ENCODE data around the gene PHF21A. TPM values are rescaled to one million over a fixed set of nuclear protein-coding genes. Genes with fewer than 3 reads are reported as not detected.
A peak's percentile ranks its signal among the peaks of the same experiment; 100 is the strongest.

The PHF21A gene
- total and polyA plus RNA-seq, 2 of the 13 experiments (the other 11 are each of a cell fraction or from before 2014, with no cell fraction given): 4.1 to 34.6 TPM

- TF ChIP-seq ZHX1 (CRISPR knock-in tag; IDR thresholded peaks at IDR 0.05; ENCODE audit: low read depth) (no peak), POGK (CRISPR knock-in tag; conservative IDR thresholded peaks at IDR 0.05) (peak; percentile 29; the same call in 1 of the 2 replicates), ADNP (CRISPR knock-in tag; IDR thresholded peaks at IDR 0.05) (no peak), KAT2B (IDR thresholded peaks at IDR 0.05; ENCODE audit: borderline replicate concordance, low read depth, low read length) (no peak), ZFP36L1 (CRISPR knock-in tag; IDR thresholded peaks at IDR 0.05) (no peak), ZNF773 (CRISPR knock-in tag; IDR thresholded peaks at IDR 0.05; ENCODE audit: borderline replicate concordance) (no peak), USF2 (IDR thresholded peaks at IDR 0.05; ENCODE audit: low read depth, low read length) (no peak), USF2 (CRISPR knock-in tag; IDR thresholded peaks at IDR 0.05; ENCODE audit: borderline replicate concordance) (no peak), ZBTB38 (CRISPR knock-in tag; IDR thresholded peaks at IDR 0.05) (no peak), BRD4 (CRISPR knock-in tag; IDR thresholded peaks at IDR 0.05) (no peak), TEAD2 (CRISPR knock-in tag; IDR thresholded peaks at IDR 0.05) (no peak), ZNF136 (CRISPR knock-in tag; IDR thresholded peaks at IDR 0.05; ENCODE audit: low read depth) (no peak), DBP (CRISPR knock-in tag; IDR thresholded peaks at IDR 0.05; ENCODE audit: not compliant biosample characterization) (peak; percentile 42), CBFB (CRISPR knock-in tag; IDR thresholded peaks at IDR 0.05) (no peak), ZNF724P (CRISPR knock-in tag; IDR thresholded peaks at IDR 0.05; ENCODE audit: borderline replicate concordance) (no peak), TCF7 (IDR thresholded peaks at IDR 0.05; ENCODE audit: low read depth) (no peak), ZNF841 (CRISPR knock-in tag; IDR thresholded peaks at IDR 0.05; ENCODE audit: borderline replicate concordance) (no peak), PCBP2 (optimal IDR thresholded peaks at IDR 0.05; ENCODE audit: low read depth, low read length, poor library complexity, severe bottlenecking) (no peak), TCF7L2 (IDR thresholded peaks at IDR 0.05; ENCODE audit: low read depth, low read length) (no peak), ZUFSP (CRISPR knock-in tag; IDR thresholded peaks at IDR 0.05; ENCODE audit: borderline replicate concordance) (no peak)
Observed at GRCh38 chr11:46119352-46120216, 1.7 kb downstream of the PHF21A start (continued).
